Measurements from ENCODE around the gene VPS41.

The VPS41 gene

DNA sequence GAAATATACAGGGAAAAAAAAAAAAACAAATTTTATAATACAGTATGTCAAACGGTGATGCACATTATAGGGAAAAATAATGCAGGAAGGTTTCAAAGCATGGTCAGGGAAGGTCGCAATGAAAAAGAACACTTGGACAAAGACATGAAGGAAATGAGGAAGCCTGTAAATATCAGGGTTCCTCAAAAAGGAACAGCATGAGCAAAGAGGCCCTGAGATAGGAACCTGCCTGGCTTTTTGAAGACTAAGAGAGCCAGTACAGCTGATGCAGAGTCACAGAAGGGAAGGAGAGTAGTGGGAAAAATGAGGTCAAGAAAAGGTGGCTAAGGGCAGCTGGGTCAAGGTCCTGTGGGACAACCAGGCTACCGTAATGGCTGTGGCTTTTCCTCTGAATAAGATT is 1.9 kb downstream of the VPS41 start:
- in situ Hi-C loops (cut with MboI; ENCODE audit: low sequenced_read_pairs), result no loop called here

DNA sequence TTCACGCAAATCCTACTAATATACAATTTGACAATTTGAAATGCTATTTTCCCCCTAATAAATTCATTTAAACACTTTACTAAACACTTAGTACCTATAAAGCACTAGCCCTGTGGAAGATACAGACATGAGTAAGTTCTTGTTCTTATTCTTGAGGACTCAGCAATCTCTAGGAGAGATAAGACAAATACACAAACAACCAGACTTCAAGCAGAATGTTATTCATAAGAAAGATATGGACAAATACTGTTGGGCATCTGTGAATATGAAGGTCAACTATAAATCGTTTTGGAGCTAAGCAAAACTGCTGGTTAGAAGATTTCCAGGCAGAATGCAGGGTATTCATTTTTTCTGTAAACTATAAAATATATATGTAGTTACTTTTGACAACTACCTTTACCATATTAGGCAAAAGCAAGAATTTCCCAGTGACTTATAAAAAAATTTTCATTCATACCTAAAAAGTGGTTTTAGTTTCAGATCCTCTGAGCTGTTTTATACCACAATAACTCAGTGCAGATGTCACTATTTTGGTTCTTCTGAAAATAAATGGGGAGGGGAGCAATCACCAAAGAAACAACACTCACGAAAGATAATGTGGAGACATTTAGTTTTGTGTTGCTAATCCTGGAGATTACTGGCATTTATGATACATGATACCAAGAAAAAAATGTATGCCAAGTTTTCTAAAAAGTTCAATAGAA is 3.8 kb downstream of the VPS41 start:
- in situ Hi-C loops (cut with MboI; ENCODE audit: low sequenced_read_pairs), result no loop called here

DNA sequence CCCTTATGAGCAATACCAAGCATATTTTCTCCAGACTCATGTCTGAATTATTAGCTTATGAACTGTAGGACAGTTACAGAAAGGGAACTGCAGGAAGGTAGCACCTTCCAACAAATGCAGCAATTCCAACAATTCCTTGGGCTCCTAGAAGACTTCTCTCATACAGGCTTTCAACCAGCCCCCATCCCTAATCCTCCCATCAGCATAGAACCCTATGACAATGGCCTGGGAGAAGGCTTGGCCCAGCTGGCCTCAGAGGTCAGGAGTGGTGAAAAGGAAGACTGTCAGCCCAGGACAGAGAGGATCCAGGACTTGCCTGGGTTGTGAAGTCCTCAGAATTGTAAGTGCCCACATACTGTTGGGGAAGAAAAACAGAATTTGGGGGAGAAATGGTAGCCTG is 5.9 kb downstream of the VPS41 start:
- in situ Hi-C loops (cut with MboI; ENCODE audit: low sequenced_read_pairs), result no loop called here

DNA sequence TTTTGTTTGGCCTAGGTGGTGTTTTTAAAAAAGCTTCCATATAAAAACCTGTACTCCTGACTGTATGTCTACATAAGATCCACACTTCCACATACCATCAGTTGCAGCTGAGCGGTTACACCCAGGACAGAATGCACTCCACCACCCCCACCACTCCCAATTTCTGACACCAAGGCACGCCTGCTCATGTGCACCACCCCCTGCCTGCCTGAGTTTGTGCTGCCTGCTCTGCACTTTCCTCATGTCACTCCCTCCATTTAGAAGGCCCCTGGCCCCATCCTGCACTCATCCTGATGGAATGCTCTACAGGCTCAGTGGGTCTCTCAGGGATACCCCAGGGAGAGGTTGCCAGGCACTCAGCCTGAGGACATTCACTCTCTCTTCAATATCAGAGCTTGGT is 6.5 kb downstream of the VPS41 start:
- in situ Hi-C loops (cut with MboI; ENCODE audit: low sequenced_read_pairs), result no loop called here

DNA sequence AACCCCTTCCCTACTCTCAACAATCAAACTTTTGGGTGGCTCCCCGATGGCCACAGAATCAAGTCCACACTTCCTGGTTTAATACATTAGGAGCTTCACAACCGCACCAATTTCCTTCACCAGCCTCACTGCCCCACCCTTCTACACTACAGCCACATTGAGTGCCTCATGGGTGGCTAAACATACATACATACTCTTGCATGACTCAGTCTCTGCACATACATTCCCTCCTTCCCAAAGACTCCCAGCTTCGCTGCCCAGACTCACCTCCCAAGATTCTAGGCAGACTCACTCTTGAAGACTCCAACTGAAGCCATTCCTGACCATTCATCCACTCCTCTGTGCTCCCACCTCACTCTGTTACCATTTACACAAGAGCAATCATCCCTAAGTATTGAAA is 15.9 kb downstream of the VPS41 start:
- in situ Hi-C loops (cut with MboI; ENCODE audit: low sequenced_read_pairs), result no loop called here

DNA sequence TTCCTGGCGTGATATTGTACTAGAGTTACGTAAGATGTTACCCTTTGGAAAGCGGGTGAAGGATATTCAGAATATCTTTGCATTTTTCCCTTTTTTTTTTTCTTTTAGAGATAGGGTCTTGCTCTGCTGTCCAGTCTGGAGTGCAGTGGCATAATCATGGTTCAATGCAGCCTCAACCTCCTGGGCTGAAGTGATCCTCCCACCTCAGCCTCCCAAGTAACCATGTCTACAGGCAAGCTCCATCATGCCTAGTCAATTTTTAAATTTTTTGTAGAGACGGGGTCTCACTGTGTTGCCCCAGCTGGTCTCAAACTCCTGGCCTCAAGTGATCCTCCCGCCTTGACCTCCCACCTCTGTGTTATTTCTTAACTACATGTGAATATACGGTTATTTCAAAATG is 18.4 kb downstream of the VPS41 start:
- in situ Hi-C loops (cut with MboI; ENCODE audit: low sequenced_read_pairs), result no loop called here

DNA sequence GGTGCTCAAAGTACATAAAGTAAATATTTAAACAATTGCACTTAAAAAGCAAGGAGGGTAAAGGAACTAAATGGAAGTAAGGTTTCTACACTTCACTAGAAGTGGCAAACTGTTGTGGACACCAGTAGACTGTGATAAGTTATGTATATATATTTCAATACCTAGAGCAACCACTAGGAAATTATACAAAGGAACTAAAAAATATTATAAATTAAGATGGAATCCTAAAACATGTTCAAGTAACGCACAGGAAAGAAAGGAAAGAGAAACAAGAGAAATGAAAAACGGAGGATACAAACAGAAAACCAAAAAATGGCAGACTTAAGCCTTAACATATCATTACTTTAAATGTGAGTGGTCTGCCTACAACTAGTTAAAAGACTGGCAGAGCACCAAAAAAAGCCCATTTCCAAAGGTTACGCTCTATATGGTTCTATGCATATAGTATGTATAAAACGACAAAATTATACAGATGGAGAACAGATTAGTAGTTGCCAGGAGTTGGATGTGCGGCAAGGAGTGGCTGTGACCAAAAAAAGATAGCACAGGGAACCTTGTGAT is 19.0 kb downstream of the VPS41 start:
- in situ Hi-C loops (cut with MboI; ENCODE audit: low sequenced_read_pairs), result no loop called here

DNA sequence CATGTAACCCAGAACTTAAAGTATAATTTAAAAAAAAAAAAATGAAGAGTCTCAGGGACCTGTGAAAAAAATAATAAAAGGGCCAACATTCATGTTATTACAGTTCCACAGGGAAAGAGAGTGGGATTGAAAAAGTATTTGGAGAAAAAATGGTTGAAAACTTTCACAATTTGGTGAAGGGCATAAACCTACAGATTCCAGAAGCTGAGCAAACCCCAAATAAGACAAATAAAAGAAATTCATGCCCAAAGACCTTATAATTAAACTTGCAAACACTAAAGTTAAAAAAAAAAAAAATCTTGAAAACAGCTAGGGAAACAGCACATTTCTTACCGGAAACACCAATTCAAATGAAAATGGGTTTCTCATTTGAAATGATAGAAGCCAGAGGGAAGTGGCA is 19.9 kb downstream of the VPS41 start:
- in situ Hi-C loops (cut with MboI; ENCODE audit: low sequenced_read_pairs), result no loop called here

DNA sequence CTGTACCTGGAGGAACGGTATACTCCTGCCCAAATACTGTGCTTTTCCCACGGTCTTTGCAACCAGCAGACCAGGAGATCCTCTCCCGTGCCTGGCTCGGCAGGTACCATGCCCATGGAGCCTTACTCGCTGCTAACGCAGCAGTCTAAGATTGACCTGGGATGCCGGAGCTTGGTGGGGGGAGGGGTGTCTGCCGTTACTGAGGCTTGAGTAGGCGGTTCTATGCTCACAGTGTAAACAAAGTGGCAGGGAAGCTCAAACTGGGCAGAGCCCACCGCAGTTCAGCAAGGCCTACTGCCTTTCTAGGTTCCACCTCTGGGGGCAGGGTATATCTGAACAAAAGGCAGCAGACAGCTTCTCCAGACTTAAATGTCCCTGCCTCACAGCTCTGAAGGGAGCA is 22.7 kb downstream of the VPS41 start:
- in situ Hi-C loops (cut with MboI; ENCODE audit: low sequenced_read_pairs), result no loop called here

DNA sequence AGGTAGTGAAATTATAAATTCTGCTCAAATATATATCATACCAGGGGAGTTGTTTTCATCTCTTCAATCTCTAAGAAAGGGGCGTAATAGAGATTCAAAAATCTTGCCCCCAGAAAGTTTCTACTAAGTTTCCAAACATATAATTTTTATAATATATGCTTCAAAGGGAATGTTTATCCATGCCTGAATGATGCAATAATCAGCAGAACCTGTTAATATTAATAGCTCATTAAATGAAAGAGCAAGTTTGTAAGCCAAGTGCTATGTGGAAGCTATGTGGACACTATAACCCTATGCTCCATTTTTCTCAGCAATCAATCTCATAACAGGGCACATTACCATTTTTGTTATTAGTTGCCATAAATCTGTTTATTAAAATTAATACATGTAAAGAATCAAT is 25.3 kb downstream of the VPS41 start:
- in situ Hi-C loops (cut with MboI; ENCODE audit: low sequenced_read_pairs), result no loop called here

DNA sequence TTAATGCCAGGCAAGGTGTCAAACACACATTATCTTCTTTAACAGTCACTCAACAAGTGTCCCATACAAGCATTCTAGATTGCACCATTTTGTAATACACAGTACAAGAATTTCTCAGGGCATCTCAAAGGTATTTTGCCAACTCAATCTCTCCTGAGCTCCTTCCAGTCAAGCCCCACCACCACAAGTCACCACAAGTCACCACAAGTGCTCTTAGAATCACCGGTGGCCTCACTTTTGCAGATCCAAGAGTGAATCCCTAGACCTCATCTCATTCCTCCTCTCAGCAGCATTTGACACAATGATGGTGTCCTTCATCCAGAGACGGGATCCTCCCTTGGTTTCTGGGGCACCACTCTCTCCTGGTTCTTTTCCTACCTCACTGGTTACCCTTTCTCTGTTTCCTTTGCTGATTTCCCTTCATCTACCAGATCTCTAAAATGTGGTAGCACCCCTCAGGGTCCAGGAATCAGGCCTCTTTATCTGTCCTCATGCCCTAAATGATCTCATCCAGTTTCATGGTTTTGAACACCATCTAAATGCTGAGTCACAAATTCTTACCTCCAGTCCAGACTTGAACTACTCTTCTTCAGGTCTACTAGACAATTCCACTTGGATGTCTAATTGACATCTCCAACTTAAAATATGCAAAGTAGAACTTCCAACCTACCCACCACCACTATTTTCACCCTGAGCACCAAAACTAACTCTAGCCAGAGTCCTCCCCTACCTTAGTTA is 26.9 kb downstream of the VPS41 start:
- in situ Hi-C loops (cut with MboI; ENCODE audit: low sequenced_read_pairs), result no loop called here

DNA sequence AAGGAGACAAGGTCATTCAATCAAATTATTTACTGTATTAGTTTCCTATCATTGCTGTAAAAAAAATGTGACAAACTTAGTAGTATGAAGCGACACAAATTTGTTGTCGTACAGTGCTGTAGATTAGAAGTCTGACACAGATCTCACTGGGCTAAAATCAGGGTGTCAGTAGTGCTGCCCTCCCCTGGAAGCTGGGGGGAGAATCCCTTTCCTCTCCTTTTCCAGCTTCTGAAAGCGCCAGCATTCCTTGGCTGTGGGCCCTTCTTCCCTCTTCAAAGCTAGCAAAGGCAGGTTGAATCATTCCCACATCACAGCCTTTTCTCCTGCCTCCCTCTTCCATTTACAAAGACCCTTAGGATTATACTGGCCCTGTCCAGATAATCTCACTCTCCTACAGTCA is 28.0 kb downstream of the VPS41 start:
- in situ Hi-C loops (cut with MboI; ENCODE audit: low sequenced_read_pairs), result no loop called here

DNA sequence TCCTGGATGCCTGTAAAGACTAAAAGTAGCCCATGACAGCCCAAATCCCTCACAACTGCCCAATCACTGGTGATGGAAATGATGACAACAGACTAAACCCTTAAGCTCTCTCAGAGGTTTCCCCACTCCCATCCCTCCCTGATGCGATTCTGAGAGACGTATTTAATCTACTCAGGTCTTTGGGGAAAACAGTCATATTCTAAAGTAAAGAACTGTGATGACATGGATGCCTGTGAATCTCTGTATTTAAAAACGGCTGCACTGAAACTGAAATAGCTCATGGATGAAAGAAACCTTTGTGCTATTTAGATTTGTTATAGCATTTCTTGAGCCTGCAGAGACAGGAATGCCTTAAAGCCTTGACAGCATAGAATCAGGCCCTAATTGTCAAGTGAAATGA is 28.5 kb downstream of the VPS41 start:
- in situ Hi-C loops (cut with MboI; ENCODE audit: low sequenced_read_pairs), result no loop called here

DNA sequence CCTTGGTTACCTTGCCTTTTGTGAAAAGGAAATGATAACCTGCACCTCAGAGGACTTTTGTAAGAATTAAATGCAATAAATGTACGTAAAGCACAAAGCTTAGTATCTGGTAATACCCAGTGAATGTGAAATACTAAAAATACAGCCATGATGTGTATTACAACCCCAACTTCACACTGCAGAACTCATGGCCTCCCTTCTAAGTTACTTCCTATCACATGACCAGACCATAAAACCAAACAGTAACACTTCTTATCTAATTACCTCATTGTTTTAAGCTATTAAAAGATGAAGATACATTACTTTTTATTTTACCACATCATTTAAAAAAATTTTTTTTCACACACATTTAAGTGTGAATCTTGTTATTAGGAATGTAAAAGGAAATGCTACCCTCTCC is 29.0 kb downstream of the VPS41 start:
- in situ Hi-C loops (cut with MboI; ENCODE audit: low sequenced_read_pairs), result no loop called here

DNA sequence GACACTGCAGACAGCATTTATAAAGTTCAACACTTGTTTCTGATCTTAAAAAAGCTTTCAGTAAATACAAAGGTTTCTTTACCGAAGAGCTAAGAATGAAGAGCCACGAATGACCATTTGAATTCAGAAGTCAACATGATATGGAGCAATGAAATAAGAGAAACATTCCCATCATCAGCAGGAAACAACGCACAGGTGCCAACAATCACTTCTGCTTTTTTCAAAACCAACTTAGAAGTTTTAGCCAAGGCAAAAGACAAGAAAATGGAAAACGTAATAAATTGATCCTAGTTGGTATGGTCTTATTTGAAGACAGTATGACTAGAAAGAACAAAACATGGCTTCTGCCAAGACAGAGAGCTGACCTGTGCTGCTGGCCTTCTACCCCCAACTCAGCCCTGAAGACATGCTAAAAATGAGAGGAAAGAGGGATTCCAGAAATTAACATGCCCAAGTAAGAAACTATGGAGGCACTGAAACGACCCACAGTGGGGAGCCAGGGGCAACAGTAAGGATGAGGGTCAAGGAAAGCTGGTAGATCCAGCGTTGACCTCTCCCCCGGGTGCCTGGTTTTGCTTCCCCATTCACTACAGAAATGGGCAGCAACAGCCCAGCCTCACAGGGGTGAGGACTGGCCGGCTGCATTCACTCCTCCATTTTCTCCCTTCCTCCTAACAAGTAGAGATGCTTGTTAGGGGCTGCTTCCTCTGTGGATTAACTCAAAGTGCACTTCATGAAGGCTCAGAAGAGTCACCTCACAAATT is 30.1 kb downstream of the VPS41 start:
- in situ Hi-C loops (cut with MboI; ENCODE audit: low sequenced_read_pairs), result no loop called here

DNA sequence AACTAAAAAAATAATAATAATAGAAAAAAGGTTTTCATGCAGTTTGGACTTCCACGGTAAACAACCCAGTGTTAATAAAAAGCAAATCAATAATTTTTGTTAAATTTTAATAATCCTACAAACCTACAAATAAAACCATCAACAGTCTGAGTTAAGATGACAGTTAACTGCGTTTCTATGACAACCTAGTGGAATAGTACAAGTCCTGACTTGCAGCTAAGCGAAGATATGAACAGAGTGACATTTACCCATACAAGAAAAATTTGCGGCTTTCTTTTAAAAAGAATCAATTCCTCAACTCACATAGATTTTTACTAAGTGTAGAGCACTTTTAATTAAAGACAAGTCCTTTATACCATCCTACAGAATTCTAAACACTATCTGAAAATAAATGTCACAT is 35.6 kb downstream of the VPS41 start:
- in situ Hi-C loops (cut with MboI; ENCODE audit: low sequenced_read_pairs), result no loop called here

DNA sequence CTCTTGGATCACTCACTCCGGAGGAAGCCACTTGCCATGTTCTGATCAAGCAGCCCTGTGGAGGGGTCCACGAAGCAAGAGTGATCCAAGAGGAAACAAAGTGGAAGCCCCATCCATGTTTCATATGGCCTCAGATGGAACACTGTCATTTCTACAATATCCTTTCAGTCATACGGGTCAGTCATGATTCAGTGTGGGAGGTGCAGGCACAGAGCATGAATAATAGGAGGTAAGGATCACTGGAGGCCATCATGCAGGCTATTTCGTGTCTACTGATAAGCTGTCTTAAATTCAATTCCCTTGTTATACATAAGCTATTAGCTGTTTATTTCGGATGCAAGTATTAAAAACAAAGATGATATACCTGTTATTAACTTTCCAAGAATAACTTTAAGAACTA is 36.8 kb downstream of the VPS41 start:
- in situ Hi-C loops (cut with MboI; ENCODE audit: low sequenced_read_pairs), result no loop called here

DNA sequence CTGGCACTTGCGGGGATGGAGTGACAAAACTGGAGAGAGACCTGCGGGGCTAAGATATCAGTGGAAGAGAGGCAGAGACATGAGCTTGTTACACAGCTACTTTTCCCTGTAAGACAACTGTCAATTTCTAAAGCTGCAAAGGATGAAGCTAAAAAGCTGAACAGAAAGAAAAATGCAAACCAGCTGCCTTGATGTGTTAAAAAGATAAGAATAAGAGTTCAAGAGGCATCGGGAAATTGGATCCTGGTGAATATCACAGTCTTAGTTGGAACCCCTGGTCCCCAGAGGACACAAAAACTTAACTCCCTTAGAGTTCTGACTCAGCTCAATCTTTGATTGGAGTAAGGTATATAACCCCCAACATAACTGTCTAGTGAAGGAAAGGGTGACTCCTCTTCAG is 38.8 kb downstream of the VPS41 start:
- in situ Hi-C loops (cut with MboI; ENCODE audit: low sequenced_read_pairs), result no loop called here

DNA sequence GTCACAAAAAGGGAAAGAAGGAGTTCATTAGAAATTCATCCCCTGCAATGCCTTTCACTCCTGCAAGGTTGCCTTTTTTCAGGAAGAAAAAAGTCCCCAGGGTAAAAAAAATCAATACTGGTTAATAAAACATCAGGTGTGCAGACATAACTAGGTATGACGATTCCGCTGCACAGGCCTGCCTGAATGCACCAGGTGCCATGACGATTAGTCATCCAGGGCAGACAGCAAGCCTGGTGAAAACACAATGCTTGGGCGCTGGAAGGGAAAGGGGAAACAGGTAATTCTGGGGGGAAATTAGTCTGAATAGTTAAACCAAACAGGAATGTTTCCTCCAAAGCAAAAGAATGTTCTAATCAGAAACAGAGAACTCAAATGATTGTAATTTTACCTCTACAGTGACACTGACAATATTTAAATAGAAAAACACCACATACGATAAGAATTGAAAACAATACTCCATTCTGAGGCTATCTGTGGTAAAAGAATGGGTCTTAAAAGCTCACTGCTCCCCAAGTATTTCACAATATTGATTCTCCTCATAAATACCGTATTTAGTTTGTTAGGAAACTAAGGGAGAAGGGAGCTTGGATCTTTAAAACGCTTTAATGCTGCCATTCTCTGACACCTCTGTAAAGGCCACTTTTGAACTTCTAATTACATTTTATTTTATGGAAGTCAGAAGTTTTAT is 45.2 kb downstream of the VPS41 start:
- in situ Hi-C loops (cut with MboI; ENCODE audit: low sequenced_read_pairs), result no loop called here

DNA sequence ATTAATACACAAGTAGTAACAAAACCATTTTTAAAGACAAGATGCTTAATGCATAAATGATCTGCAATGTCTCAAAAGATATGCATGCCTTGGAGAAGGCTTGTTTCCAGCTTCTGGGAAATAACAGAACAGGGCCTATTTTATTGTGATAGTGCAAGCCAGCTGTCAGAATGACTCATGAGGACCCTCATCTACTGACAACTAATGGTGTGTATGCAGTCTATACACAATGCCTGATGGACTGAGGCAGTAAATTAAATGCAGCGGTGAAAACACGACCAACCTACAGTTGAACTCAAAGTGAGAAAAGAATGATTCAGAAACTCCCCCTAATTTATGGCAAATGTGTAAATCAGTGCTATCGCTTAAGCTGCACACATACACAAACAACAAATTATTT is 46.3 kb downstream of the VPS41 start:
- in situ Hi-C loops (cut with MboI; ENCODE audit: low sequenced_read_pairs), result no loop called here

DNA sequence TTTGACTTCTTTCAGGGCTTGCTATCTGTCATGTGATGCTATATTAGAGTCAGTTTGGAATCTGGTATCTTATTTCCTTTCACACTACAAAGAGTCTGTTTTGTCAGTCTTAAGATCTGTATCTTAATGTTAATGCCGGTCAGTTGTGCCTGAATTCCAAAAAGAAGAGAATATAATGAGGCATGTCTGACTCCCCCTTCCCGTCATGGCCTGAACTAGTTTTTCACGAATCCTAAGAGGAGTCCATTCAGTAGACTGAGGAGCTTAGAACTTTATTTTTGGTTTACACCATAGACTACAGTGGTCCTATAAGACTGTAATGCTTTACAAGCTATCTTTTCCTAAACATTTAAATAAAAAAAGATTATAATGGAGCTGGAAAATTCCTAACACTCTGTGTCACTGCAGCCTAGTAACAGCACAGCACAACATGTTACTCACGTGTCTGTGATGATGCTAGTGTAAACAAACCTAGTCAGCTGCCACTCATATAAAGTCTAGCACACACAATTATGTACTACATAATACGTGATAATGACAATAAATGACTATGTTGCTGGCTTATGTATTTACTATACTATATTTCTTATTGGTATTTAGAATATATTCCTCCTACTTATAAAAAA is 50.6 kb downstream of the VPS41 start:
- in situ Hi-C loops (cut with MboI; ENCODE audit: low sequenced_read_pairs), result no loop called here

Measured in HL-60/S4 treated with retinoic acid at 250 ng/mL for 4 days and 3 days (cell line).